Measurements from ENCODE around the gene TEX22.
A peak's percentile ranks its signal among the peaks of the same experiment; 100 is the strongest.
"Not testable (repeated sequence)": the region's sequence is repeated elsewhere in the genome, so short reads cannot be mapped to it uniquely, and the experiment has no call there.

Gene TEX22
- 0.24 to 1.2 (median 0.45) reads per million in 18 experiments for total RNA-seq

DNA sequence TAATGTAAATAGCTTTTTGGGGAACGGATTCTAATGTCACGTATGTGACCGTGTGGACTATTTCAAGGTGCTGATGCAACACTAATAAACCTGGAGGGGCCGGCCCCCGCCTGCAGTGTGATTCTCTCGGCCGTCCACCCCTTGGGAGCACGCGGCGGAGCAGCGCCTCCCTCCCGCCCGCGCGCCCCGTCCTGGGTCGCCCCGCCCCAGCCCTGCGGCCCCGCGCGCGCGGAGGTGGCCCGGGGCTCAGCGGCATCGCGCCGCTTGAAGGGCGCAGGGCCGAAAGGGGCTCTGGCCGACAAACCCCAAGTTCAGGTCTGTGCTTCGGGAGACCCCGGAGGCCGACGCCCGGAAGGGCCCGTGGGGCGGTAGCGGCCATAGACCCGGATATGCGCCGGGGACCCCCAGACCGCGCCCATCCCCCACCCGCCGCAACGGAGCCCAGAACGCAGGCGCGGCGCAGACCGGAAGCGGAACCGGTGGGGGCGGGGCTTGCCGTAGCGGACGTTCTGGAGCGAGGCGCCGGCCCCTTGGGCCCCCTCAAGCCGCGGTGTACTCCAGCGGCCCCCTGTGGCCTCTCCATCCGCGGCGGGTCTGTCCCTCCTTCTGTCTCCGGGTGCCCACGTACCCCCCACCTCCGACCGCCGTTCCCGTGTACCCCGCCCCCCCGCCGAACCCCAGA is at the start of gene TEX22:
TEX22 (plus strand) TSS at position 495 of the 682 bp plus-strand sequence. CDS start 803 bp downstream, outside the sequence.
- peak; percentile 77 to 88 for DNase-seq

- no peak for DNase-seq
These were observed 49.2 kb upstream of the TEX22 start for GRCh38 chr14:105348945-105349699.

GRCh38 chr14:105349992-105350391 is 48.3 kb upstream of the TEX22 start:
- no peak for DNase-seq

DNA sequence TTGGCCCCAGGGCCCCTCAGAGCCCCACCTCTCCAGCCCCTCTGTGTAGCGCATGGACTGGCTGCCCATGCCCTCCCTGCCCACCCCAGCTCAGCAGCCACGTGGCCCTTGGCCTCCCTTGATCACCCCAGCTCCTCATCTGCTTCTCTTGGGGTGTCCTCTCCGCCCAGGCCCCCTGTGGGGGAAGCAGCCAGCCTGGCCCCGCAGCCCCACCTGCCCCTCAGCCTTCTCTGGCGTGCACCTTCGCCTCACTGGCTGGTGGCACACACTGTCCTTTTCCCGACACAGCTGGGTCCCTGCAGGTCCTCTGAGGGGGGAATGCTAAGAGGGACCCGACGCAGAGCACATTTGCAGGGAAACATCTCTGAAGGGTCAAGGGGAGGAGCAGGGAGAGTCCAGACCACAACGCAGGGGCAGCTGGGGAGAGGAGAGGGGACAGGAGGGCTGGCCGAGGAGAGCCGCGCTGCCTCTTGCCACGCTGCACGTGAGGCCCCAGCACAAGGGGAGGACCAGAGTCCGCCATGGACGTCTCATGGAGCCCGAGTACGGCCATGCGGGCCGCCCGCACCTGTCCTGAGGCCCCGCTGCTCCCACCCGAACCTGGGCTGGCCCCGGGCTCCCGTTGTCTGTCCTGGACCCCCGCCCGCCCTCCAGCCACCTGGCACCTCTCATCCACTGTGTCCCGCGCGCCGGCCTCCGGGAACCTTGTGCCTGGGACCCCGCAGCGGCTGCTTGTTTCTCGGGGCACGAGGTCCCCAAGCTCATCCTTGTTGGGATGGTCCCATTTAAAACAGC is 47.7 kb upstream of the TEX22 start:
- DNase-seq, result no peak

- DNase-seq, result no peak
These were observed 46.9 kb upstream of the TEX22 start for GRCh38 chr14:105351410-105351809.

DNA sequence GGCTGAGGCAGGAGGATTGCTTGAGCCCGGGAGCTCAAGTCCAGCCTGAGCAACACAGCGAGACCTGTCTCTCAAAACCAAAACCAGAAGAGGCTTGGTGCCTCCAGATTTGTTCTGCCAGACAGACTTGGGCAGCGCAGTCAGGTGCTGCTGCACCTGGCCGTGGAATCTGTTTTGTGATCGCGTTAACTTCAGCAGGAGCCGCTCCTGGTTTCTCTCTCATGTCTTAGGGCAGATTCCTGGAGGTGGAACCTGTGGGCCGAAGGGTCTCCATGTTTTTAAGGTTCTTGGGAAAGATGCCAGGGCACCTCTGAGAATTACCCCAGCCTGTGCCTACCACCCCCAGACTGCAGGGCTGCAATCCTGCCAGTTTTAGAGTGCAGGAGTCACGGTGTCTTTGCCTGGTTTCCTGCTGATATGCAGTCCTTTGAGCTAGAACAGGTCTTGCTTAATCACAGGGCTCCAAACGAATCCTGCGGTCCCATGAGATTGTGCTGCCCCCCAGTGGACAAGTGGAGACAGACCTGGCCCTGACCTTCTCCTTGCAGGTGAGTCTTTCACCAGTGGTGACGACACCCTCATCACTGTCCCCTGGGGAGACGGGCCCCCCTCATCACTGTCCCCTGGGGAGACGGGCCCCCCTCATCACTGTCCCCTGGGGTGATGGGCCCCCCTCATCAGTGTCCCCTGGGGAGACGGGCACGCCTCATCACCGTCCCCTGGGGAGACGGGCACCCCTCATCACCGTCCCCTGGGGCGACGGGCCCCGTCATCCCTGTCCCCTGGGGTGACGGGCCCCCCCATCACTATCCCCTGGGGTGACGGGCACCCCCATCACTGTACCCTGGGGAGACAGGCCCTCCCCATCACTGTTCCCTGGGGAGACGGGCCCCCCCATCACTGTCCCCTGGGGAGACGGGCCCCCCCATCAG is 46.2 kb upstream of the TEX22 start:
- peak; percentile 84 to 87 for DNase-seq

DNA sequence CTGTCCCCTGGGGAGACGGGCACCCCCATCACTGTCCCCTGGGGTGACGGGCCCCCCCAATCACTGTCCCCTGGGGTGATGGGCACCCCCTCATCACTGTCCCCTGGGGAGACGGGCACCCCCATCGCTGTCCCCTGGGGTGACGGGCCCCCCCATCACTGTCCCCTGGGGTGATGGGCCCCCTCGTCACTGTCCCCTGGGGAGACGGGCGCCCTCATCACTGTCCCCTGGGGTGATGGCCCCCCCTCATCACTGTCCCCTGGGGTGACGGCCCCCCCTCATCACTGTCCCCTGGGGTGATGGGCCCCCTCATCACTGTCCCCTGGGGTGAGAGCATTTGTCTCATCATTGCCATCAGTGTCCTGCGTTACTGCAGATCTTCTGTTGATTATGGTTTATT is 45.2 kb upstream of the TEX22 start:
- DNase-seq, result no peak

DNA sequence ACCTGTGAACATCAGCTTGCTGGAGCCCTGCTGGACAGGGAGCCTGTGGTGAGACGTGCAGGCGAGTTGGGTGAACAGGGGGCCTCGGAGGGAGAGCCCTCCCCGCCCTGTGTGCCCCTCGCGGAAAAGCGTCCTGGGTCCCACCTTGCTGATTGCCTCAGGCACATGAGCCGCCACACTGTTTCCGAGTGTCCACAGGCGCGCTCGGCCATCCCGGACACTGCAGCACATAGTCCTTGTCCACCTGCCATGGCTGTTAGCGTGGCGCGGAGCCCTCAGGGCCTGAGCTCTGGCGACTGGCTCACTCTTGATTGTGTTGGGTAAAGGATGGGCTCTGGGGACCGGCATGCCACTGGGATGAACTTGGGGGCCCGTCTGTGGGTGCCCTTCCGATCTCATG is 43.8 kb upstream of the TEX22 start:
- DNase-seq, result no peak

GRCh38 chr14:105355049-105355575 is 43.2 kb upstream of the TEX22 start:
- DNase-seq, result no peak

GRCh38 chr14:105355850-105356604 is 42.3 kb upstream of the TEX22 start:
- DNase-seq, result no peak

DNA sequence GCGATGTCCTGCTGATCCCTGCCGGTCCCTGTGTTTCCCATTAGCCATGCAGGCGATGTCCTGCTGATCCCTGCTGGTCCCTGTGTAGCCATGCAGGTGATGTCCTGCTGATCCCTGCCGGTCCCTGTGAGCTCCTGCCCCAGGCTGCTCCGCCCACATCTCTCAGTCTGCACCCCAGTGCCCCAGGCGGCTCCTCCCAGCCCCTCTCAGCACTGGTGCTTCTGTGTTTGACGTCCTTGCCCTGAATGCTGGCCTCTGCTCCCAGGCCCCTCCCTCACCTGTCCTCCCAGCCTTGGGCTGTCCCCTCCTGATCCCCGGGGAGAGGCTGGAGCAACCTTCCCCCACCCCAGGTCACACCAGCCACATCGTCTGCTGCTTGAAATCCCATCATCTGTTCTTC is 41.4 kb upstream of the TEX22 start:
- DNase-seq, result no peak

DNA sequence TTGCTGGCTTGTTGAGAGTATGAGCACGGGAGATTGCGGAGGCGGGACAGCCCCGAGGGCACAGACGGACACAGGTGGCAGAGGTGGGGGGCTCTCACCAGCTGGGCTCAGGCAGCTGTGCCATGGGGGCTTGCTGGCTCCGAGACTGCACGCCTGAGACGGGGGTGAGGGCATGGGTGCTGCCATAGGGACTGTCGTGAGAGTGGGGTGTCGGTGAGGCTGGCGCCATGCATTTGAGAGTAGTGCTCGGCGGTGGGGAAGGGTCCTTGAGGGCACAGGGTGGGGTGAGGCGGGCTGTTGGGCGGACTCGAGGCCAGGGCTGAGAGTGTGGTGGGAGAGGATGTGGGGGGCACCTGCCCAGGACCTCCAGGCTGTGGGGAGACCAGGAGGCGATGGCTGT is 40.7 kb upstream of the TEX22 start:
- no peak for DNase-seq

GRCh38 chr14:105358140-105358846 is 40.0 kb upstream of the TEX22 start:
- no peak for DNase-seq

- no peak for DNase-seq
These were observed 39.4 kb upstream of the TEX22 start for GRCh38 chr14:105358943-105359342.

- DNase-seq, result not testable (repeated sequence)
These were observed 36.9 kb upstream of the TEX22 start for GRCh38 chr14:105361412-105361811.

DNA sequence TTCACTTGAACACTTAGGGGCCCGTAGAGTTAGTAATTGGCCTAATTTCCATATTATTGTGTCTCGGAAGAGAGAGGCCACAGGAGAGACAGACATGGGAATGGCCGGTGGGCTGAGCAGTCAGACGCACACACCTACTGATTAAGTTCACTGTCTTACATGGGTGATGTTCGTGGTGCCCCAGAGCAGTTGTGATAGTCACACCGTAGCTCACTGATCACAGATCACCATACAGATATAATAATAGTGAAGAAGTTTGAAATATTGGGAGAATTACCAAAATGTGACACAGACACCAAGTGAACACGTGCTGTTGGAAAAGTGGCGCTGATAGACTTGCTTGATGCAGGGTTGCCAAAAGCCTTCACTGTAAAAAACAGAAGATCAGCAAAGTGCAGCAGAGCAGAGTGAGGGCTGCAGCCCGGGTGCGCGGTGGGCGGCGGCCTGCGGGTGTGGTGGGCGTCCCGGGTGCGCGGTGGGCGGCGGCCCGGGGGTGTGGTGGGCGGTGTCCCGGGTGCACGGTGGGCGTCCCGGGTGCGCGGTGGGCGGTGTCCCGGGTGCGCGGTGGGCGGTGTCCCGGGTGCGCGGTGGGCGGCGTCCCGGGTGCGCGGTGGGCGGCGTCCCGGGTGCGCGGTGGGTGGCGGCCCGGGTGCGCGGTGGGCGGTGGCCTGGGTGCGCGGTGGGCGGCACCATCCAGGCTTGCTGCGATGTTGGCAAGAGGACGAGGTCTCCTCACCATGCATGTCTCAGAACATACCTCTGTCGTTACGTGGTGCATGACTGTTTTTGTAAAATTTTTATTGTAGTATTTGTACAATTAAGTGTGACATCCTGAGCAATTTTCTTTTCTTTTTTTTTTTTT is 34.3 kb upstream of the TEX22 start:
- DNase-seq, result no peak

GRCh38 chr14:105365101-105365500 is 33.2 kb upstream of the TEX22 start:
- DNase-seq, result no peak

- no peak for DNase-seq
These were observed 32.7 kb upstream of the TEX22 start for GRCh38 chr14:105365681-105366080.

DNA sequence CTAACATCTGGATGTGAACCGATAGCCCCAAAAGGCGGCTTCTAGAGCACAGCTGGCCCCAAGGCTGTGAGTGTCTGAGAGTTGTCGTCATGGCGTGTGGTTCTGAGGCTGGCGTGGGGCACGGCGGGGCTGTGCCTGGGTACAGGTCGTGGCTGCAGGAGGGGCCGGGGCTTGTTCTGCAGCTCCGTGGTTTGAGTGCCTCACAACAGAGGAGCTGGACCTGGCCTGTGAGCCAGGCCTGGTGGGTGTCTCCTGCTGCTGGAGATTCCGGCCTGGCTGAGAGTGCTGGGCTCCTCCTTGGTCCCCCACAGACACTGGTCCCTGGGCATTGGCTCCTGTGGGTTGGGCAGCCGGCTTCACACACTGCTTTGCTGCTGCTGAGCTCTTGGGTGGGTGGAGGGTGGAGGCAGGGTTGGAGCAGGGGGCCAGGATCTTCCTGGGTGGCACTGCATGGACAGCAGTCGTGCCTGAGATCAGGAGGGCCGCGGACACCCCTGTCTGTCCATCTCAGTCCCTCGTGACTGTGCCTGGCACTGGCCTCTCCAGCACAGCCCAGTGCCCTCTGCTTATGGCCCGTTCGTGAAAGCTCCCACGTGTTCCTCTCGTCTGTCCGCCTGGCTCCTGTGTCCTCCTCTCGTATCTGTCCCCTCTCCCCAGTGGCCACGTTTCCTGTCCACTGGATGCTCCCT is 31.8 kb upstream of the TEX22 start:
- DNase-seq, result no peak
